Thyroid gland (tissue), 4 donors: ENCODE data around the gene CWC27.

ENCODE experiments used
- CTCF ChIP-seq, 6 experiments: fragments of 200-600 bp in 3 of 6; fragments of 450-650 bp in 3 of 6; sonication (generic) in 3 of 6; IDR thresholded peaks; one replicate each; pipeline ENCODE4 v1.5.1; 2016 to 2019; ENCODE audit warnings: antibody characterized with exemption in 6 of 6, mild to moderate bottlenecking in 2 of 6, inconsistent platforms in 1 of 6, moderate library complexity in 1 of 6
- POLR2A ChIP-seq, 2 donors: fragments of 450-650 bp; IDR thresholded peaks; one replicate each; pipeline ENCODE4 v1.6.1; 2017; ENCODE audit warnings: antibody characterized with exemption in 2 of 2, mild to moderate bottlenecking in 2 of 2, moderate library complexity in 1 of 2

- TF ChIP-seq CTCF (IDR thresholded peaks at IDR 0.05): no peak
- TF ChIP-seq POLR2A (IDR thresholded peaks at IDR 0.05): no peak
These were observed 772 bp upstream of the CWC27 start for GRCh38 chr5:64767959-64768357.
